Nephron progenitor cell (in vitro differentiated cells): ENCODE measurements around the gene DAP.

Source experiments
- DNase-seq: peaks from one replicate; pipeline ENCODE4 v3.0.0; 2021
- H3K27ac Mint-ChIP-seq: 2 replicates; pipeline ENCODE4 v1.8.0; 2021; ENCODE audit warnings: mild to moderate bottlenecking, moderate library complexity, mixed read lengths
- H3K27me3 Mint-ChIP-seq: 2 replicates; pipeline ENCODE4 v1.8.0; 2021; ENCODE audit warnings: mild to moderate bottlenecking, low read depth, mixed read lengths; ENCODE audit not compliant: poor library complexity
- H3K36me3 Mint-ChIP-seq: 2 replicates; pipeline ENCODE4 v1.8.0; 2021; ENCODE audit warnings: low read depth, mixed read lengths
- H3K4me1 Mint-ChIP-seq: 2 replicates; pipeline ENCODE4 v1.8.0; 2021; ENCODE audit warnings: mixed read lengths
- H3K4me3 Mint-ChIP-seq: 2 replicates; pipeline ENCODE4 v1.8.0; 2021; ENCODE audit warnings: mild to moderate bottlenecking, moderate library complexity, mixed read lengths
- H3K9me3 Mint-ChIP-seq: 2 replicates; pipeline ENCODE4 v1.8.0; 2021; ENCODE audit warnings: mild to moderate bottlenecking, moderate library complexity, mixed read lengths
- TF ChIP-seq, protein P1 (sequence below): fragments of 200-600 bp; sonication (generic); IDR thresholded peaks from 2 replicates; pipeline ENCODE4 v1.5.0; 2021; ENCODE audit warnings: antibody characterized with exemption

Gene DAP

DNA sequence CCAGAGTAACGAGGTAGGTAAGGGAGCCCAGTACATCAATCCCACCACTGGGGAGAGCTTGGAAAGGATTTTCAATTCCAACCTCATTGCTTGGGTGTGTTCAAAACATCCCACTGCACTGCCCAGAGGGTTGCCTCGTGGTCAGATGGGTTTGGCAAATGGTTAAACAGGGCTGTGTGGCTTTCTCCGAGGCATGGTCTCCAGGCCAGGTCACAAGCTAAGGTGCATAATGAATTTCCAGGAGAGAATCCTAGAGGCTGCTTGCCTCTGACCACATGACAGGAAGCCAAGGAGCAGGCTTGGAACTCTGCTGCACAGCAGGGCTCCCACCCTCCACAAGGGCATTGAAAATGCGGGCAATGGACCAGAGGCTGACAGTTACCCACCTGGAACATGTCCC is 51.6 kb downstream of the DAP start:
- DNase-seq: no peak
- Mint-ChIP-seq H3K27me3 (no peaks in the 10 kb centered on the region), H3K4me3 (no peak overlapping the region), H3K27ac (no peak overlapping the region), H3K9me3 (no peaks in the 10 kb centered on the region), H3K4me1 (peaks cover 20% of the 10 kb centered on the region), H3K36me3 (peaks cover 44% of the 10 kb centered on the region)
- TF ChIP-seq, protein P1, sequence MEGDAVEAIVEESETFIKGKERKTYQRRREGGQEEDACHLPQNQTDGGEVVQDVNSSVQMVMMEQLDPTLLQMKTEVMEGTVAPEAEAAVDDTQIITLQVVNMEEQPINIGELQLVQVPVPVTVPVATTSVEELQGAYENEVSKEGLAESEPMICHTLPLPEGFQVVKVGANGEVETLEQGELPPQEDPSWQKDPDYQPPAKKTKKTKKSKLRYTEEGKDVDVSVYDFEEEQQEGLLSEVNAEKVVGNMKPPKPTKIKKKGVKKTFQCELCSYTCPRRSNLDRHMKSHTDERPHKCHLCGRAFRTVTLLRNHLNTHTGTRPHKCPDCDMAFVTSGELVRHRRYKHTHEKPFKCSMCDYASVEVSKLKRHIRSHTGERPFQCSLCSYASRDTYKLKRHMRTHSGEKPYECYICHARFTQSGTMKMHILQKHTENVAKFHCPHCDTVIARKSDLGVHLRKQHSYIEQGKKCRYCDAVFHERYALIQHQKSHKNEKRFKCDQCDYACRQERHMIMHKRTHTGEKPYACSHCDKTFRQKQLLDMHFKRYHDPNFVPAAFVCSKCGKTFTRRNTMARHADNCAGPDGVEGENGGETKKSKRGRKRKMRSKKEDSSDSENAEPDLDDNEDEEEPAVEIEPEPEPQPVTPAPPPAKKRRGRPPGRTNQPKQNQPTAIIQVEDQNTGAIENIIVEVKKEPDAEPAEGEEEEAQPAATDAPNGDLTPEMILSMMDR: no peak

GRCh38 chr5:10708189-10708944 is 52.7 kb downstream of the DAP start:
- no peak overlapping the region for H3K27ac Mint-ChIP-seq

GRCh38 chr5:10707198-10708142 is 53.6 kb downstream of the DAP start:
- Mint-ChIP-seq H3K9me3 (no peaks in the 10 kb centered on the region), H3K4me1 (peaks cover 20% of the 10 kb centered on the region)

More at GRCh38 chr5:10708189-10708944, 52.7 kb downstream of the DAP start:
- Mint-ChIP-seq H3K4me1 (peaks cover 20% of the 10 kb centered on the region), H3K27me3 (no peaks in the 10 kb centered on the region), H3K4me3 (no peak overlapping the region), H3K9me3 (no peaks in the 10 kb centered on the region), H3K36me3 (peaks cover 34% of the 10 kb centered on the region)
- DNase-seq: no peak
- TF ChIP-seq, protein P1: no peak

DNA sequence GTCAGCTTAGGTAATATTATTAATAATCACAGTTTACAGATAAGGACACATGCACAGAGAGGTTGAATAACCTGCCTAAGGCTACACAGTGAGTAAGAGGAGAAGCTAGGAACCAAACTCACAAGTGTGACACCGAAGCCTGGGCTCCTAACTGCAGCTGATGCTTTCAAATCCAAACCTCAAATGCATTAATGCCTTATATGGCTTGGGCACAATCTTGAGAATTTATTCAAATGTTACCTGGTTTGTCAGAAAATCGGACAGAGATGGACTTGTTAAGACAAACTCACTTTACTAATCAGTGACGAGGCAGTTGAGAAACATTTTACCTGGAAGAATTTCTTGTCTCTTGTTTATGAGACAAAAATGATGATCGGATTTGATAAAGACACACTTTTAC is 54.7 kb downstream of the DAP start:
- H3K4me1 Mint-ChIP-seq: peaks cover 25% of the 10 kb centered on the region

More at GRCh38 chr5:10707198-10708142, 53.6 kb downstream of the DAP start:
- Mint-ChIP-seq H3K27me3 (no peaks in the 10 kb centered on the region), H3K4me3 (no peak overlapping the region), H3K27ac (no peak overlapping the region), H3K36me3 (peaks cover 25% of the 10 kb centered on the region)
- TF ChIP-seq, protein P1: no peak
- no peak for DNase-seq

DNA sequence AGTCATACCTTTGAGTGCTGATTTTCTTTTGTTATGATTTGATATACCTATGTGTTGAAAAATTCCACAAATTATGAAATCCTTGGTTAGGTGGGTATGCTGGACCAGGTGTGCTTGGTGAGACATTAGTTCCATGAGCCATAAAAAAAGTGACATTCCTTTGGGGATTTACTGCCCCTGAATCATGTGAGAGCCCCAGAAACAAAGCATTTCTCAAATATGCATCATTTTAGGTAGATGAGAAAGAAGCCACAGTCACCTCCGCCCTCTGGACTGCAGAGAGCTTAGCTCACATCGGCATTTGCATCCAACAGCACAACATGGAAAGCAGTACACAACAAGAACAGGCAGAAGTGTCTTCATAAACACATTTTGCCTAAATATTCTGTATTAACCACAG is 55.3 kb downstream of the DAP start:
- no peak overlapping the region for H3K4me3 Mint-ChIP-seq
- H3K27ac Mint-ChIP-seq: no peak overlapping the region
- H3K36me3 Mint-ChIP-seq: peaks cover 10% of the 10 kb centered on the region
- H3K27me3 Mint-ChIP-seq: no peaks in the 10 kb centered on the region
- no peak for DNase-seq
- TF ChIP-seq, protein P1: no peak
- peaks cover 22% of the 10 kb centered on the region for H3K4me1 Mint-ChIP-seq
- no peaks in the 10 kb centered on the region for H3K9me3 Mint-ChIP-seq

More for the DNA sequence above, 54.7 kb downstream of the DAP start:
- Mint-ChIP-seq H3K36me3 (peaks cover 13% of the 10 kb centered on the region), H3K27me3 (no peaks in the 10 kb centered on the region), H3K9me3 (no peaks in the 10 kb centered on the region), H3K4me3 (no peak overlapping the region), H3K27ac (no peak overlapping the region)
- TF ChIP-seq, protein P1: no peak
- DNase-seq: no peak
